Esophagus muscularis mucosa (tissue), 4 donors: Measurements from ENCODE around the gene NAGPA.

Source experiments
- CTCF ChIP-seq, 3 experiments: fragments of 200-600 bp in 2 of 3; fragments of 450-650 bp in 1 of 3; sonication (generic) in 2 of 3; IDR thresholded peaks; one replicate each; pipeline ENCODE4 v1.5.1; 2017 to 2019; ENCODE audit warnings: antibody characterized with exemption in 3 of 3, mild to moderate bottlenecking in 2 of 3, moderate library complexity in 1 of 3
- EP300 ChIP-seq: sonication (generic); formaldehyde crosslinking; IDR thresholded peaks from one replicate; pipeline ENCODE4 v1.6.1; 2017; ENCODE audit warnings: antibody characterized with exemption
- POLR2A ChIP-seq: fragments of 450-650 bp; IDR thresholded peaks from one replicate; pipeline ENCODE4 v1.6.1; 2017; ENCODE audit warnings: antibody characterized with exemption, moderate library complexity, mild to moderate bottlenecking, low read depth
- POLR2AphosphoS5 ChIP-seq, 2 donors: sonication (generic); formaldehyde crosslinking; IDR thresholded peaks; one replicate each; pipeline ENCODE4 v1.6.1; 2017; ENCODE audit warnings: antibody characterized with exemption in 2 of 2

- TF ChIP-seq POLR2AphosphoS5 (IDR thresholded peaks at IDR 0.05) (no peak), CTCF (IDR thresholded peaks at IDR 0.05) (no peak), POLR2A (no peak), EP300 (no peak)
These were observed 14.0 kb downstream of the NAGPA start for GRCh38 chr16:5019775-5020174.
